Mesenteric fat pad (tissue), 1 donor: ENCODE data around the gene NAV2. TPM values are rescaled to one million over a fixed set of nuclear protein-coding genes. Genes with fewer than 3 reads are reported as not detected.
"Not testable (repeated sequence)": the region's sequence is repeated elsewhere in the genome, so short reads cannot be mapped to it uniquely, and the experiment has no call there.

Experiments
- DNase-seq: peaks from one replicate; pipeline ENCODE4 v3.0.0-alpha.2; 2020; ENCODE audit warnings: low spot score
- total RNA-seq: library from RNA; stranded (reverse); fragmentation: NEBNext Ultra II Directional; extraction: Animal tissue kit (Norgen Biotek cat#: 25700); gene quantifications from one replicate; pipeline ENCODE4 v1.2.1, GENCODE V29; 2021
- donor health status: DM: yes; HTN: yes; CAD: no.

The NAV2 gene
- total RNA-seq, 1 donor from 2014 or later = 13.7 TPM

DNA sequence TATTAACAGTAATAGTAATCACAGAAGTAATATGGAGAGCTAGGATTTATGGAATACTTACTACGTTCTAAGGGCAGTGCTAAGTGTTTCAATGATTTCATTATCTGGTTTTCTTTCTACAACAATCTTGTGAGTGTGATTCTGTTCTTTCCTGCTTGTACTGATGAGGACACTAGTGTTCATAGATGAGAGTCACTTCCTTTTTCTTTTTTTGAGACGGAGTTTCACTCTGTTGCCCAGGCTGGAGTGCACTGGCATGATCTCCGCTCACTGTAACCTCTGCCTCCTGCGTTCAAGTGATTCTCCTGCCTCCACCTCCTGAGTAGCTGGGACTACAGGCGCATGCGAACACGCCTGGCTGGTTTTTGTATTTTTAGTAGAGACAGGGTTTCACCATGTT, 366.2 kb downstream of the NAV2 start:
- DNase-seq = no peak

DNA sequence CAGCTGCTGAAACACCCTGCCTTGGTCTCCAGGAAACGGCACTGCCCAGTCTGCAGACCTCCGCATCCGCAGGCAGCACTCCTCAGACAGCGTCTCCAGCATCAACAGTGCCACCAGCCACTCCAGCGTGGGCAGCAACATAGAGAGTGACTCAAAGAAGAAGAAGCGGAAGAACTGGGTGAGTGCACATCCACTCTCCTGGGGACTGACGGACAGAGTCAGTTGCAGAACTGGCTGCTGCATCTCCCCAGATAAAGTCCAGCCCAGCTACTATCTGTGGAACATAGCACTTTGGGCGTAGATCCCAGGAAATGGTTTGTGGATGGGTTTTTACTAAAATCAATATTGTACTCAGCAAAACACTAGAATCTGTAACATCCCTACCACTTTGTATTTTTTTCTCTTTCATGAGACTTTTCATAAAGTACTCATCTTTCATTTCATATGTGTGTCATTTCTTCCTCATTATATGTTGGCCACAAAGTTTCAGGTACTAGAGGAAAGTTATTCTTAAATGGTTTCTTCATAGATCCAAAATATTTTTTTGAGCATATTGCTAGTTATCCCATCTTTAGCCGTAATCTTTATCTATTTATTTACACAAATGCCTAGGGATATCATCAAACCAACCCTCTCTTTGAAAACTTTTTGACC, 367.5 kb downstream of the NAV2 start:
- DNase-seq = no peak

DNA sequence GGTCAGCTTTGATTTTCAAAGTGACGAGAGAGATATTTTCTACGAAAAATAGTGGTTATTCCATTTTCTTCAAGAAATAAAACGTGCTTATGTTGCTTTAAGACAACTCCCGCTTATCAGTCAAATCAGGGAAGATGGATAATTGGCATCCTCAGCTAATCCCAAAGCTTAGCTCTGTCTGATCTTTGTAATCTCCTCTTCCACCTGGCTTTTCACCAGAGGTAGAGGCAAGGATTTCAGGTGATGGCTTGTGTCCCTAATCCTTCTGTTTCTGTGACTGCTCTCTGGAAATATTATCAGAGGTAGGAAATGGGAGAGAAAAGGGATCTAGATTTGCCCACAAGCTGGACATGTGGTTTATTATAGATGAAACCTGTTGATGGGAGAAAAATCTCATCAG, 368.7 kb downstream of the NAV2 start:
- no peak for DNase-seq

DNA sequence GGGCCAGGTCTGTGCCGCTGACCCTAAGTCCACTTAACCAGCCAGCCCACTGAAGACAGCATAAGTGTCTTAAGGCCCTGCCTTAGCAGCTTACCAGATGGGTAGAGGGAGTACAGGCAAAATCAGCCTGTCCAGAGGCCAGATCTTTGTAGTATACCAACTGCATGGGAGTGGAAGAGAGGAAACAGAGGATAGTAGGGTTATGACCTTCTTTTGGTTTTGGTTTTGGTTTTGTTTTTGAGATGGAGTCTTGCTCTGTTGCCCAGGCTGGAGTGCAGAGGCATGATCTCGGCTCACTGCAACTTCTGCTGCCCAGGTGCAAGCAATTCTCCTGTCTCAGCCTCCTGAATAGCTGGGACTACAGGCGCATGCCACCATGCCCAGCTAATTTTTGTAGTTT, 371.2 kb downstream of the NAV2 start:
- DNase-seq = not testable (repeated sequence)

DNA sequence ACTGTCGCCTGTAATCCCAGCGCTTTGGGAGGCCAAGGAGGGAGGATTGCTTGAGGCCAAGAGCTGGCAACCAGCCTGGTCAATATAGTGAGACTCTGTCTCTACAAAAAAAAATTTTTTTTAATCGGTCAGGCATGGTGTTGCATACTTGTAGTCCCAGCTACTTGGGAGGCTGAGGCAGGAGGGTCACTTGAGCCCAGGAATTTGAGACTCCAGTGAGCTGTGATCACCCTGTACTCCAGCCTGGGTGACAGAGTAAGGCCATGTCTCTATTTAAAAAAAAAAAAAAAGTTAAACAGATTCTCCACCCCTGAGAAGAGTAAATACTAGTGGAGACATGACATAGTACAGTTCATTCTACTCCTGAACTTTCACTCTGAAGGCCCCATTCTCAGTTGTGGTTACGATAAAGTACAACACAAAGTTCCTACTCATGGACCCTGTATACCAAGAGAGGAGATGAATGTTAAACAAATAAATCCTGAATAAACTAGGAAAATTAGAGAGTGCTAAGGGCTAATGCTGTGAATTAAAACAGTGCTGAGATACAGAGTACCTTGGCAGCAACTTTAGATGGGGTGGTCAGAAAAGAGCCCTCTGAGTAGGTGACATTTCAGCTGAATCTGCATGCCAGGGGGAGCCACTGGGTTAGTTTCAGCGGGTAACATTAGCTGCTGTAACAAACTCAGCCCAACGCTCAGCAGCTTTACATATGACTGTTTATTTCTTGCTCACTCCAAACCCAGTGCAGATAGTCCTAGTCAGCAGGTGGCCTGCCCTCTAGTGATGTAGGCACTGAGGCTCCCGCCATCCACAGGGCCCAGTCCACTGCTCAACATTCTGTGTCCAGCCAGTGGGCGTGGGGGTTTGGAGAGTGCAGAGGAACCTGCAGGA, 372.5 kb downstream of the NAV2 start:
- DNase-seq = no peak

DNA sequence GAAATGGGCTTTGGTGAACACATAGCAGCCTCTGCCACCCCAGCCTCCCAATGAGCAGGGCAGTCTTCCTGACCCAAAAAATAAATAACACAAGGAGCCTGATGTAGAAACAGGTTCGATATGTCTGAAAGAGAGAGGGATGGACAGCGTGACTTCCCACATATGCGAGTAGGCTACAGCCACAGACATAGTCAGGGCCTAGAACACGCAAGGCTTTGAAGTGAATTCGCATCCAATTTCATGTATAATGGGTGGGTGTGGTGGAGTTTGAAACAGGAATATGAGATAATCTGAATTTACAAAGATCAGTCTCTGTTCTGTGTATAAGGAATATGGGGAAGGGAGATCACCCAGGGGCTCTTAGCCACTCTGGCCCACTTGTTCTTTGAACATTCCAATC, 373.3 kb downstream of the NAV2 start:
- DNase-seq = no peak

DNA sequence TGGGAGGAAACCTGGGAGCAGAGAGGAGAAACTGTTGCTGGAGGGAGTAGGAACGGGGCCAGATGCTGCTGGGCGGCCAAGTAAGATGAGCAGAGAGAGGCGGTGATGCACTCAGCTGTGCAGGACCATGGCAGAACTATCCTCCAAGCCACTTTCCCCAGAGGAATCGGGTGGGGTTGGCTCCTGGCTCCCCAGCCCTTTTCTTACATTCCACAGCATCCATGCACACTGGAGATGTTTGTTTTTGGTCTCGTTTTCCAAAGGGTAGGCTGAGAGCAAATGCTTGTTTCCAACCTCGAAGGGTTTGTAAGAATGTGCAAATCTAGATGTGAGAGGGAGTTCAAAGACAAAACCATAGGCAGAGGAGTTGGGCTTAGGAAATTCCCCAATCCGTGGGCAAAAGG, 374.5 kb downstream of the NAV2 start:
- no peak for DNase-seq

DNA sequence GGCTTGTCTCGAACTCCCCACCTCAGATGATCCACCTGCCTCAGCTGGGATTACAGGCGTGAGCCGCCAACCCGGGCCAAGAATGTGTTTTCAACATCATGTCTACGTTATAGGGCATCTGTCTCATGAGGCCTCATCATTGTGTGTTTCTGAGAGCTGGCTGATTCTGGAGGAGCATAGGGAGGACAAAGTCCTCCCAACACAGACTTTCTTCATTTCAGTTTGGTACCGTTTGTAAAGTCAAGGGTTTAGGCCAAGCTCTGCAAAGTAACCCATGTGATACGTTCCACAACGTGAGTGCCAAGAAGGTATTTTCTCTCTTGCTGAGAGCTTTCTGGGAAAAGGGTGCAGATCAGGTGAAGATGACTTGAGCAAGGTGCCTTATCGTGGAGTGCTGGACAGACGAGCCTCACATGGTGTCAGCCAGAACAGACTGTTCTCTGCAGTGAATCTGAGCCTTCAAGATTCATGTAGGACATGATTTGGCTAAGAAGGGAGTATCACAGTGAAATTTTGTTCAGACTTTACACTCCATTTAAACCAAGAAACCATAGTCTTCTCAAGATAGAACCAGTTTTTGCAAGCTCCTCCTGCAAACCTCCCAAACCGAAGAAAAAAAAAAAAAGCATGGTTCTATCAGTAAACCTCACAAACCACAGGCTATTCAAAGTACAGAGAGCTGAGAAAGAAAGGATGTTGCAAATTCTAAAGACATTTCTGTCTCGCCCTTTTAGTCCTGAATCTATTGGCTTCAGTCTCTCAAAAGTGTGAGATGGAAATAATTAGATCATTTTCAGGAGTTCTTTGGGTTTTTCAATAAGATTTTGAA, 376.0 kb downstream of the NAV2 start:
- no peak for DNase-seq

DNA sequence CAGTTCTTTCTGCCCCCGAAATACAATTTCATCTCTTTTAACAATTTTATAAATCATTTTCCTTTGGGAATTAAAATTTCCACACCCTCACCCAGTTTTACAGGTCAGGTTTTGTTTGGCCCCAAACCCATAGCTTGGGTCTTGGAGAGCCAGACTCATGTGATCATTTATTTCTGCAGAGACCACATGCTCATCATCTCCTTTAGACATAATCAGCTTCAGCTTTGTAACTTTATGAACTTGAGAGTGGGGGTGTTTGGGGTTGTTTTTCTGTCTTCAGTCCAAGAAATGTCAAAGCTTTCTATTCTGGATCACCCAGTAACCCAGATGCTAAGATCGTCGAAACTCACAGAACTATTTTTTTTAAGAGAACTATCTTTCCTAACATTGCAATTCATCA, 376.7 kb downstream of the NAV2 start:
- no peak for DNase-seq

DNA sequence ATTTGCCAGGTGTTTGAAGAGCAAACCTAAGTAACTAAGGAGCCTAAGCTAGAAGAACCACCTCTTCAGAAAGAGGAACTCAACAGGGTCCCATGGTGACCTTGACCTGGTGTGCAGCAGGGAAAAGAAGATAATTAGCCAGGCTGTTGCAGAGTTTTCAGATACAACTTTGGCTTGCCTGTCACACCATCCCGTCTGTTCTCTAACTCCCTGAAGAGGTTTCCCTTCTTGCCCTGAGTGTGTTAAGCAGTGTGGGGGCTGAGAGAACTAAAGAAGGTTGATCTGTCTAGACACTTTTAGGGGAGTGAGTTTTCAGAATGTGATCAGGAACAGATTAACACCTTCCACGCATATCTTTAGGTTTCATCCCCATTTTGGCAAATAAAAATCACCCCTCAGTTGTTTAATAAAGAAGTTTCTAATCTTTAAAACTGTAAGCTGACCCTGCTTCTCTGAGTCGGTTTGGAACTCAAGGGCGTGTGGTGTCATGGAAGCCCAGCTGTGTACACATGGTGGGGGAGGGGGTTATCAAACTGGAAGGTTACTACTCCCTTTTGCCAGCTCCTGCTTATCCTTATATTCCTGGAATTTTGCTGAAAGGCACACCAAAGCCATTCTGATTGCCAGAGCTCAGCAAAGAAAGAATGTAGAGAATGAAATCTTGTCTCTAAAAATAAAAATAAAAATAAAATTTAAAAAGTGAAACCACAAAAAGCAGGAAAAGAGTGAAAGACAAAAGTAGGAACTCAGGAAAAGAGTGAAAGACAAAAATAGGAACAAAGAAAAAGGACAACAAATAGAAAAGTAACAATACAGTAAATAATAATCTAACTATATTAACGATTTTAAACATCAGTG, 377.4 kb downstream of the NAV2 start:
- no peak for DNase-seq

DNA sequence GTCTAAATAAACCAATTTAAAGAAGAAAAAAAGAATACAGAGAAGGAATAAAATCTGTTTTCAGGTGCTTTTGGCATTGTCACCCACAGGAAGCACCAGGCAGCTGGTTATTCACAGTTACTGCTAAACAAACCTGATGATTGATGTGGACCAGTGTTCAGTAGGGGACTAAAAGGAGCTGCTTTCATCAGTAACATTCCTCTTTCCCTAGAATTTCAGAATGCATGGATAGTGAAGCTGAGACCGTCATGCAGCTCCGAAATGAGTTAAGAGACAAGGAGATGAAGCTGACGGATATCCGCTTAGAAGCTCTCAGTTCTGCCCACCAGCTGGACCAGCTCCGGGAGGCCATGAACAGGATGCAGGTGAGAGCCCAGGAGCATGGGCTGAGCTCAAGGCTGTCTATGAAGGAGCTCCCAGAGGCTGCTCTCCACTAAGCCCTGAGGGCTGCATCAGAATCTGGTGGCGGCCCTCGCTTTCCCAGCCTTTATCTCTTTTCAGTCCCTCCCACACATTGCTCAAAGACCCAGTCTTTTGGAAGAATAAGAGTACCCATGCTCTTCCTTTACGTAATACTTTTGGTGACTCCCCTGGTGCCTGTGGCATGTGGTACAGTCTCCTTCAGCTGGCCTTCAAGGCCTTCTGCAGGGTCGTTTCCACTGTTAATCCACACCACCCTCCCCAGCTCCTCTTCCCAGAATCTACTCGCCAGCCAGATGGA, 378.2 kb downstream of the NAV2 start:
- no peak for DNase-seq

DNA sequence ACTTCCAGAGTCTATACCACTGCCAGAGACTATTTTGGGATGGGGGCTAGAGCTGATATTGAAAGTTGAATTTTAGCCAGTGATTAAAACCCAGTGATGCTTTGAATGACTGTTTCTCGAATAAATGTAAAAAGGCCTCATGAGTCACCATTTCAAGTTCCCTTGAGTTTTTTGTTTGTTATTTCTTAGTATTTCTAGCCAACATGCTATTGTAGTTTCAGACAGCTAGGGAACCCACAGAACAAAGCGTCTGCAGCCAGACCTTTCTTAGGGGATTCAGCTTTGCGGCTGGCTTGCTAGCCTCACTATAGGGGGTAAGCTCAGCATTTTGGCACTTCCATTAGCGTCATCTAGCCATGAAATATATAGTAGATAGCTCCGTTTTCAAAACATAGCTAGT, 381.1 kb downstream of the NAV2 start:
- DNase-seq = no peak

DNA sequence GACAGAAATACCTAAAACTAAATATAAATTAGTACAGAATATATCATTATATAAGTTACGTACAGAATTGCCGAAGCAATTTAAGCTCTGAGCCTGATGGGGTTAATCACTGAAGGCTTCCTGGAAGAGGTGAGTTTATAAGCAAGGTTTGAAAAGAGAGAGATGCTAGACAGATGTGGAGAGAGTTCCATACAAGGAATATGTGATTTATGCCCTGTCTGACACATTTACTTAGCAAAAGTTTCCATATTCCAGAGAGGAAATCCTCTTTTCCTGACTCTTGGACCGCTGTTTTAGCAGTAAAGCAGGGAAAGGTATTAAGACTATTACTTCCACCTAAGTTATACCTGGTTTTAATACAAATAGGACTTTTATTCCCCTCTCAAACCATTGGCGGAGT, 382.6 kb downstream of the NAV2 start:
- DNase-seq = no peak

DNA sequence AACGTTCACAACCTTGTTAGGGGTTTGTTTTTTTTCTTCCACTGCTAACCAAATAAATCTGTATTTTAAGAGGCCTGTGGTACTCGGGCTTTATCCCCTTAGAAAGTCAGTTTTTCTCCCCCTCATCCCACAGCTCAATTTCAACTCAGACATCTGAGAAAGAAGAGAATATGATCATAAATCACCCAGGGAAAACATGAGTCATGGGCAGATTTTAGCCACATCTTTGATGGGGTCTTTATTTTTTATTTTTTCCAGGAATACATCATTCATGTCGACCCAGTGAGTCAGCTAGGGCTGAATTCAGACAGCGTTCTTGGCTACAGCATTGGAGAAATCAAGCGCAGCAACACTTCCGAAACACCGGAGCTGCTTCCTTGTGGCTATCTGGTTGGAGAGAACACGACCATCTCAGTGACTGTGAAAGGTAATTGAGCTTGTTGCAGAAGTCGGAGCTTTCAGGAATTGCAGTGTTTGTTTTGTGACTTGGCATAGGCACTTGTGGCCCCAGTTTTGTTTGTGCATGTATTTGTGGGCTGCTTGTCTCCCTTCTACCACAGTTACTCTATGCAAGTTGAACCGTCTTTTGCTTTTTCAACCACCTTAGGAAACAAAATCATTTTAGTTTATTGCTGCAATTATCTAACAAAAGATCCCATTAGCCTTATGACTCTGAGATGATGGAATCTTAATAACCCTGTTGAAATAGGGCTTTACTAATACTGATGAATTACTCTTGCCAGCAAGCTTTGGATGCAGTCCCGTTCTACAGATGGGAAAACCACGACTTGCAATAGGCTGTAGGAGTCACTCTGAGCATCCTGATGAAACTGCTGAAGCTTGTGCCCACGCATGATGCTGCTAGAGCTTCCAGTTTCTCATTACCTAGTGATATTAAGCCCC, 384.9 kb downstream of the NAV2 start:
- DNase-seq = no peak

DNA sequence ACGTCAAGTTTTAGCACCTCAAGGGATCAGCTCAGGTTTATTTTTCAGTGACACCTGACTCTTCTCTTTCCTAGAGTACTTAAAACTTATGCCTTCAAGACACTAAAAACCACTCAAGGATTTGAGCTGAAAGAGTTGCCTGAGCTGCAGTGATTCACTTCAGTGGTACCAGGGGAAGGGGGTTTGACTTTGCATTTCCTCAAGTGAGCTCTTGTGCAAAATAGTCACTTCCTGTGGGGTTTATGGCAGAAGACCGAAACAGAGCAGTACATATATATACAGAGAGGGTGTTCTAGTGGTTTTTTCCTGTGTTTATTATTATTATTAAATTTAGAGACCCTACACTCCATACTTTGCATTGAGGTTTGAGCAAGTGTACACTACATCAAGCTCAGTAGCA, 386.9 kb downstream of the NAV2 start:
- DNase-seq = no peak

DNA sequence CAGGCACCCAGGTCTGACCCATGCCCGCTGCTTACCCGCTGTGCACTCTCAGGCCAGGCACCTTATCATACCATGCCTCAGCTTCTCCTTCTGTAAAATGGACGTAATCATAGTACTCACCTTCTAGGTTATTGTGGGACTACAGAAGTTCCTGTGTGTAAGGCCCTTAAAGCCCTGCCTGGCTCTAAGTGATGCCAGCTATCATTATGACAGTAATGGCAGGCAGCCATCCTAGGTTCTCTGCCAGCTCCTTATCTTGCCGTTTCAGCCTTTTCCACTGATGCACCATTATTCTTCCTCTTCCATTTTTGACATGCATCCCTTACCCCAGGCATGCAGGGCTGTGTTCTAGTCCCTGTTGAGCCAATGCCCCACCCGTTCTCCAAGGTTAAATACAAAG, 389.8 kb downstream of the NAV2 start:
- no peak for DNase-seq

DNA sequence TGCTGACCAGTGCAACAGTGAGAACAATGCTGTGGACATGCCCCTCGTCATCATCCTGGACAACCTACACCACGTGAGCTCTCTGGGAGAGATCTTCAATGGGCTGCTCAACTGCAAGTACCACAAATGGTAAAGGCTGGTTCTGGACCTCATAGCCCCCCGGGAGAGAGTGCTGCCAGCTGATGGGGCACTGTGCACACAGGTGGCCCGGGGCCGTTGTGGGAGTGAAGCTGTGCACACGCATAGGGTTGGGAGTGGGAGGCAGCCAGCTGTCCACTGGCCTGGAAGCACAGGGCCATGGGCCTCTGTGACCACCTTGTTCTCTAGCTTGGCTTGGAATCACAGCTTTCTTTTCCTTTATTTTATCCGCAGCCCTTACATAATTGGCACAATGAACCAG, 390.6 kb downstream of the NAV2 start:
- no peak for DNase-seq

DNA sequence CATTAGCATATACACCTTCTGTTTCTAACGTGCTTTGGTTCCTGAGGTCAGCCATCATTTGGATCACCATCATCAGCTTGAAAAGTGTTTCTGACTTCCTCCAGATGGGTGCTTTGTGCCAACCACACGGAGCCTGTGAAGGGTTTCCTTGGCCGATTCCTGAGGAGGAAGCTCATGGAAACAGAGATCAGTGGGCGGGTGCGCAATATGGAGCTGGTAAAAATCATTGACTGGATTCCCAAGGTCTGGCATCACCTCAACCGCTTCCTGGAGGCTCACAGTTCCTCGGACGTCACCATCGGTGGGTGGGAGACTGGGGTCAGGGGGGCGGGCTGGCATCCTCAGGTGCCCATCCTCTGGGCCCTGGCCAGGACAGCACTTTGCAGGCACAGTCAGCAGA, 392.8 kb downstream of the NAV2 start:
- DNase-seq = no peak

DNA sequence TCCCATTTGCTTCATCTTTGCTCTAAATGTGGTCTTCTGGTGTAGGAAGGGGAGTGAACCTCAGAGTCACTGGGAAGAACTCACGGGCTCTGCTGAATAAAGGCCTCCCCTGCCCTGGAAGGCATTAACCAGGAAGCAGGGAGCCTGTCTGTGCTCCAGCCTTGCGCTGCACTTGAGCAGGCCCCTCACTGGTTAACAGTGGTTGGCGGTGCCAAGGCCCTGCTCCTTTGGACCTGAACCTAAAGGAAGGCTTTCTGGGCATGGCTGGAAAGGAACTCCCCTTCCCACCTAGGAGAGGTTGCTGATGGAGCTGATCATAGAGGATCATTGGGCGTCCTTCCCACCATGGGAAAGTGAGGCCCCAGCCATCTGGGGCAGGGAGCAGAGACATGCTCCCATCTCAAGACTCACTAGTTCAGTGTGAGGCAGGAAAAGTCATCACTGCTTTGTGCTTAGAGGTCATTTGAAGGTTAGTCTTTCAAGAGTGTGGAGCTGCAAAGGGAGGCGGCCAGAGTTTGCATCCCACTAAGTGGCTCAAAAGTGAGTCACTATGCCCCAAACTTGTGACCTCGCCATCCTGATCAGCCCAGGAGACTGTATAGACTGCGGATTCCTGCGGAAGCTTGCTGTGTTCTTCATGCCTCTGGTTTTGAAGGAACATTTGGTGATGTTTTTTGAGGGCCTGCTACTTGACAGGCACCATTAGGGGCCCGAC, 397.3 kb downstream of the NAV2 start:
- no peak for DNase-seq
